ACHN (cell line): ENCODE results near the gene TMEM53.

Experiments used
- DNase-seq: peaks from one replicate; pipeline ENCODE4 v3.0.0-alpha.2; 2015
- in situ Hi-C: cut with HindIII; loops from 2 replicates; pipeline ENCODE4 v1.10.0; 2017; ENCODE audit warnings: low sequenced_read_pairs, low pct_ligation_motif_present, low pct_unique_long_range_greater_than_20kb

Gene TMEM53

GRCh38 chr1:44653107-44653964 lies 20.9 kb downstream of the TMEM53 start:
- no peak for DNase-seq
- in situ Hi-C loops = no loop called here

- DNase-seq = peak; percentile 63
- in situ Hi-C loops = no loop called here
Measured at GRCh38 chr1:44652445-44653106, 21.7 kb downstream of the TMEM53 start.

- no peak for DNase-seq
- in situ Hi-C loops = no loop called here
Measured at GRCh38 chr1:44651069-44651468, 23.2 kb downstream of the TMEM53 start.

- in situ Hi-C loops = no loop called here
- no peak for DNase-seq
Measured at GRCh38 chr1:44650159-44650831, 24.0 kb downstream of the TMEM53 start.

- in situ Hi-C loops = no loop called here
- no peak for DNase-seq
Measured at GRCh38 chr1:44649788-44650158, 24.5 kb downstream of the TMEM53 start.

- DNase-seq = no peak
- in situ Hi-C loops = no loop called here
Measured at GRCh38 chr1:44648529-44649250, 25.6 kb downstream of the TMEM53 start.

GRCh38 chr1:44647896-44648295 lies 26.4 kb downstream of the TMEM53 start:
- DNase-seq = no peak
- in situ Hi-C loops = no loop called here

GRCh38 chr1:44646261-44647110 lies 27.8 kb downstream of the TMEM53 start:
- DNase-seq = no peak
- in situ Hi-C loops = no loop called here

- in situ Hi-C loops = no loop called here
- DNase-seq = no peak
Measured at GRCh38 chr1:44645476-44646244, 28.6 kb downstream of the TMEM53 start.

- DNase-seq = no peak
- in situ Hi-C loops = no loop called here
Measured at GRCh38 chr1:44644806-44645205, 29.5 kb downstream of the TMEM53 start.

GRCh38 chr1:44643721-44644334 lies 30.5 kb downstream of the TMEM53 start:
- DNase-seq = no peak
- in situ Hi-C loops = no loop called here

GRCh38 chr1:44642925-44643324 lies 31.4 kb downstream of the TMEM53 start:
- in situ Hi-C loops = no loop called here
- DNase-seq = no peak

GRCh38 chr1:44642255-44642654 lies 32.0 kb downstream of the TMEM53 start:
- no peak for DNase-seq
- in situ Hi-C loops = no loop called here

GRCh38 chr1:44641126-44642102 lies 32.9 kb downstream of the TMEM53 start:
- in situ Hi-C loops = no loop called here
- DNase-seq = no peak

GRCh38 chr1:44640200-44640853 lies 34.0 kb downstream of the TMEM53 start:
- in situ Hi-C loops = no loop called here
- DNase-seq = no peak
